ENCODE results near the gene HHATL. TPM values are rescaled to one million over a fixed set of nuclear protein-coding genes. Genes with fewer than 3 reads are reported as not detected.
A peak's percentile ranks its signal among the peaks of the same experiment; 100 is the strongest.

The HHATL gene
- total RNA-seq, 1 experiment from 2014 or later = not detected

DNA sequence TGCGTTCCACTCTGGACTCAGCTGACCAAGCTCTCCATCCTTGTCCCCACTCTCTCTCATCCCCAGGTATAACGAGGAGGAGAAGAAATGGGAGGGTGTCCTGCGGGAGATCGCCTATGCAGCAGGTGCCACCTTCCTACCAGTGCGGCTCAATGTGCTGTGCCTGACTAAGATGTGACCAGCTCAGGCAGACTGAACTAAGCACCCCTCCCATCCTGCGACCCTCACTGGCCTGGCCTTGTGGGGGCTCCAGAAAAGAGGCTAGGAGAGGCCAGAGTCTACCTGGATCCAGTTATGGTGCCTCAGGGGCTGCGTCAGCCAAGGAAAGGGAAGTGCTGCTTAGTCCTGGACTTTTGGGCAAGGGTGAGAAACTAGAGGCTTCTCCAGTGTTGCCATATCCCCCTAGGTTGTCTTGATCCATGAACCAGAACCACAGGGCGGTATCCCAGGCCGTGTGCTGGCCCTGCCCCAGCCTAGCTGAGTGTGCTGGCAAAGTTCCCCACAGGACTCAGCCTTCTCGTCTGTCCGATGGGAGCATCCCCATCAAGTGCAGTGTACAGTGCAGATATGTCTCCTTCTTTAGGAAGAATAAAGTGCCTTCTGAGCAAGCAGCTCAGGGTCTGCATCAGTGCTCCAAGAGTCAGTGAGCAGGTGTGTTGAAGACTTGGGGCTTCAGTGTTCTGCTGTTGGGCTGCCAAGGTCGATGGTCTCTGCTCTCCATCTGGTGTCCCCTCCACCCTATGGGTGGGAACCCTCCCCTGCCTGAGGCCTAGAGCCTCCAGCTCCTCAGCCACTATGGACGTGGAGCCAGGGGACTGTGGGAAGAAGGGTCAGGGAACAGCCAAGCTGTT, 10.6 kb downstream of the HHATL start:
- no peaks in the 10 kb centered on the region for H3K36me3 ChIP-seq (ENCODE audit: control insufficient read depth, insufficient read depth, low read length)
- no peaks in the 10 kb centered on the region for H3K27me3 ChIP-seq (ENCODE audit: control insufficient read depth, insufficient read depth, low read length)
- DNase-seq (ENCODE audit: low read depth, low spot score) = no peak
- H3K27ac ChIP-seq (ENCODE audit: low read length) = no peak overlapping the region
- BruUV-seq (replicated peaks) = no TSS peak
- in situ Hi-C loops (cut with HindIII; ENCODE audit: low pct_unique_long_range_greater_than_20kb, low sequenced_read_pairs) = no loop called here
- TF ChIP-seq, protein P1, sequence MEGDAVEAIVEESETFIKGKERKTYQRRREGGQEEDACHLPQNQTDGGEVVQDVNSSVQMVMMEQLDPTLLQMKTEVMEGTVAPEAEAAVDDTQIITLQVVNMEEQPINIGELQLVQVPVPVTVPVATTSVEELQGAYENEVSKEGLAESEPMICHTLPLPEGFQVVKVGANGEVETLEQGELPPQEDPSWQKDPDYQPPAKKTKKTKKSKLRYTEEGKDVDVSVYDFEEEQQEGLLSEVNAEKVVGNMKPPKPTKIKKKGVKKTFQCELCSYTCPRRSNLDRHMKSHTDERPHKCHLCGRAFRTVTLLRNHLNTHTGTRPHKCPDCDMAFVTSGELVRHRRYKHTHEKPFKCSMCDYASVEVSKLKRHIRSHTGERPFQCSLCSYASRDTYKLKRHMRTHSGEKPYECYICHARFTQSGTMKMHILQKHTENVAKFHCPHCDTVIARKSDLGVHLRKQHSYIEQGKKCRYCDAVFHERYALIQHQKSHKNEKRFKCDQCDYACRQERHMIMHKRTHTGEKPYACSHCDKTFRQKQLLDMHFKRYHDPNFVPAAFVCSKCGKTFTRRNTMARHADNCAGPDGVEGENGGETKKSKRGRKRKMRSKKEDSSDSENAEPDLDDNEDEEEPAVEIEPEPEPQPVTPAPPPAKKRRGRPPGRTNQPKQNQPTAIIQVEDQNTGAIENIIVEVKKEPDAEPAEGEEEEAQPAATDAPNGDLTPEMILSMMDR (IDR thresholded peaks at IDR 0.05) = no peak
- TF ChIP-seq TCF7L2 (IDR thresholded peaks at IDR 0.05; ENCODE audit: low read depth, low read length) (no peak), POLR2AphosphoS5 (IDR thresholded peaks at IDR 0.05; ENCODE audit: low read depth, low read length) (no peak), SIN3A (IDR thresholded peaks at IDR 0.05; ENCODE audit: borderline replicate concordance, insufficient read depth, low read depth, low read length) (no peak)
- TF ChIP-seq, protein P2, sequence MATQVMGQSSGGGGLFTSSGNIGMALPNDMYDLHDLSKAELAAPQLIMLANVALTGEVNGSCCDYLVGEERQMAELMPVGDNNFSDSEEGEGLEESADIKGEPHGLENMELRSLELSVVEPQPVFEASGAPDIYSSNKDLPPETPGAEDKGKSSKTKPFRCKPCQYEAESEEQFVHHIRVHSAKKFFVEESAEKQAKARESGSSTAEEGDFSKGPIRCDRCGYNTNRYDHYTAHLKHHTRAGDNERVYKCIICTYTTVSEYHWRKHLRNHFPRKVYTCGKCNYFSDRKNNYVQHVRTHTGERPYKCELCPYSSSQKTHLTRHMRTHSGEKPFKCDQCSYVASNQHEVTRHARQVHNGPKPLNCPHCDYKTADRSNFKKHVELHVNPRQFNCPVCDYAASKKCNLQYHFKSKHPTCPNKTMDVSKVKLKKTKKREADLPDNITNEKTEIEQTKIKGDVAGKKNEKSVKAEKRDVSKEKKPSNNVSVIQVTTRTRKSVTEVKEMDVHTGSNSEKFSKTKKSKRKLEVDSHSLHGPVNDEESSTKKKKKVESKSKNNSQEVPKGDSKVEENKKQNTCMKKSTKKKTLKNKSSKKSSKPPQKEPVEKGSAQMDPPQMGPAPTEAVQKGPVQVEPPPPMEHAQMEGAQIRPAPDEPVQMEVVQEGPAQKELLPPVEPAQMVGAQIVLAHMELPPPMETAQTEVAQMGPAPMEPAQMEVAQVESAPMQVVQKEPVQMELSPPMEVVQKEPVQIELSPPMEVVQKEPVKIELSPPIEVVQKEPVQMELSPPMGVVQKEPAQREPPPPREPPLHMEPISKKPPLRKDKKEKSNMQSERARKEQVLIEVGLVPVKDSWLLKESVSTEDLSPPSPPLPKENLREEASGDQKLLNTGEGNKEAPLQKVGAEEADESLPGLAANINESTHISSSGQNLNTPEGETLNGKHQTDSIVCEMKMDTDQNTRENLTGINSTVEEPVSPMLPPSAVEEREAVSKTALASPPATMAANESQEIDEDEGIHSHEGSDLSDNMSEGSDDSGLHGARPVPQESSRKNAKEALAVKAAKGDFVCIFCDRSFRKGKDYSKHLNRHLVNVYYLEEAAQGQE (IDR thresholded peaks at IDR 0.05; ENCODE audit: insufficient read depth in 1 of 2, low read depth in 2 of 2, low read length in 1 of 2) = no peak
- ATAC-seq = no peak
- POLR2A ChIA-PET = no interaction called here
- intact Hi-C loops (cut with micrococcal nuclease; ENCODE audit: unreplicated experiment) = no loop called here
- no peaks in the 10 kb centered on the region for H3K4me1 ChIP-seq (ENCODE audit: control insufficient read depth, insufficient read depth, low read length)
- H3K9me3 ChIP-seq (ENCODE audit: control insufficient read depth, insufficient read depth, low read depth, low read length) = no peaks in the 10 kb centered on the region
- CTCF ChIA-PET = no interaction called here
- no peak overlapping the region for H3K4me3 ChIP-seq (ENCODE audit: low read depth in 2 of 2, low read length in 2 of 2)

DNA sequence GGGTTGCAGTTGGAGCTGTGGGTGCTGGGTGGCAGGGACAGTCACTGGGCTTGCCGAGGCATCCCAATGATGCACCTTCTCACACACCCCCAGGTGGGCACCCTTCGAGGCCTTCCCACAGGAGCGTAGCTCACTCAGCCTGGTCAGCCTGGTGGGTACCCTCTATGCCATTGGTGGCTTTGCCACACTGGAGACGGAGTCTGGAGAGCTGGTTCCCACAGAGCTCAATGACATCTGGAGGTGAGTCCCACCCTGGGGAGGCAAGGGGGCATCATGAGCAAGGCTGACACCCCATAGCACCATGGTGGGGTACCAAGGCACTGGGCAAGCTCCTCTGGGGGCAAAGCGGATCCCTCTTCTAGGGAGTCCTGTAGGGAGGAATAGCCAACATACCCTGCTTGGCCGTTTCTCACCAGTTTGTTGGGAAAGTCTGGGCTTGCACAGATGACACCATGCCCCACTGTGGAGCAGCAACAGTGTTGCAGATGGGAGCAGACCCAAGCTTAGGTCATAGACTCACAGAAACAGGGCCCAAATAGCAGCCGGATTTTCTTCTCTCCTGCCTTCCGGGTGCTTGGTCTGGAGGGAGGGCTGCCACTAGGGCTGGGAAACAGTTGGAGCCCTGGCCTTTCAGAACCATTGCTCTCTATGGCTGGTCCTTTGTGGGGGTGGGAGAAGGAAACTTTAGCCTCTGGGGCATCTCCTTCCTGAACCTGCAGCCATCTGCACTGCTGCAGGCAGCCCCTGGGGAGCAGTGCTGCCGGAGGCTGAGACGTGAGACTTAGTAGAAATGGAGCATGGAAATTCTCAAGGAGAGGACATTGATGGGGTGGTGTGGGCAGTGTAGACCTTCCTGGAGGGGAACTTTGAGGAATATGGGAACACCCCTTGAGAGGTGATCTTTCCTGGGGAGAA, 11.6 kb downstream of the HHATL start:
- peak; percentile 23; the same call in 1 of the 2 replicates for ATAC-seq
- CTCF ChIA-PET = no interaction called here

More for the DNA sequence above, 11.6 kb downstream of the HHATL start:
- no peaks in the 10 kb centered on the region for H3K4me1 ChIP-seq (ENCODE audit: control insufficient read depth, insufficient read depth, low read length)
- H3K36me3 ChIP-seq (ENCODE audit: control insufficient read depth, insufficient read depth, low read length) = no peaks in the 10 kb centered on the region
- intact Hi-C loops (cut with micrococcal nuclease; ENCODE audit: unreplicated experiment) = no loop called here
- H3K9me3 ChIP-seq (ENCODE audit: control insufficient read depth, insufficient read depth, low read depth, low read length) = no peaks in the 10 kb centered on the region
- POLR2A ChIA-PET = no interaction called here
- TF ChIP-seq, protein P2 (IDR thresholded peaks at IDR 0.05; ENCODE audit: insufficient read depth in 1 of 2, low read depth in 2 of 2, low read length in 1 of 2) = no peak
- TF ChIP-seq POLR2AphosphoS5 (IDR thresholded peaks at IDR 0.05; ENCODE audit: low read depth, low read length) (no peak), TCF7L2 (IDR thresholded peaks at IDR 0.05; ENCODE audit: low read depth, low read length) (no peak), SIN3A (IDR thresholded peaks at IDR 0.05; ENCODE audit: borderline replicate concordance, insufficient read depth, low read depth, low read length) (no peak)
- TF ChIP-seq, protein P1 (IDR thresholded peaks at IDR 0.05) = no peak
- in situ Hi-C loops (cut with HindIII; ENCODE audit: low pct_unique_long_range_greater_than_20kb, low sequenced_read_pairs) = no loop called here
- H3K27me3 ChIP-seq (ENCODE audit: control insufficient read depth, insufficient read depth, low read length) = no peaks in the 10 kb centered on the region
- DNase-seq (ENCODE audit: low read depth, low spot score) = no peak
- H3K4me3 ChIP-seq (ENCODE audit: low read depth in 2 of 2, low read length in 2 of 2) = no peak overlapping the region
- BruUV-seq (replicated peaks) = no TSS peak
- no peak overlapping the region for H3K27ac ChIP-seq (ENCODE audit: low read length)

Data from Panc1 (cell line).